Adrenal gland (tissue), 5 donors: ENCODE results near the gene NHEJ1.

ENCODE experiments used
- POLR2A ChIP-seq, 2 donors: fragments of 450-650 bp; IDR thresholded peaks; one replicate each; pipeline ENCODE4 v1.6.1; 2017; ENCODE audit warnings: antibody characterized with exemption in 2 of 2, mild to moderate bottlenecking in 2 of 2, moderate library complexity in 1 of 2
- TF ChIP-seq, protein P1 (sequence below), 6 experiments: fragments of 450-650 bp in 4 of 6; fragments of 200-600 bp in 2 of 6; sonication (generic) in 1 of 6; IDR thresholded peaks; 1 replicate in 5 of 6; 2 replicates in 1 of 6; pipeline versions ENCODE4 v1.5.1 to v1.8.0; 2016 to 2021; ENCODE audit warnings: antibody characterized with exemption in 6 of 6, mild to moderate bottlenecking in 2 of 6, moderate library complexity in 1 of 6
- donor health status: DM: no; HTN: no; CAD: no.

DNA sequence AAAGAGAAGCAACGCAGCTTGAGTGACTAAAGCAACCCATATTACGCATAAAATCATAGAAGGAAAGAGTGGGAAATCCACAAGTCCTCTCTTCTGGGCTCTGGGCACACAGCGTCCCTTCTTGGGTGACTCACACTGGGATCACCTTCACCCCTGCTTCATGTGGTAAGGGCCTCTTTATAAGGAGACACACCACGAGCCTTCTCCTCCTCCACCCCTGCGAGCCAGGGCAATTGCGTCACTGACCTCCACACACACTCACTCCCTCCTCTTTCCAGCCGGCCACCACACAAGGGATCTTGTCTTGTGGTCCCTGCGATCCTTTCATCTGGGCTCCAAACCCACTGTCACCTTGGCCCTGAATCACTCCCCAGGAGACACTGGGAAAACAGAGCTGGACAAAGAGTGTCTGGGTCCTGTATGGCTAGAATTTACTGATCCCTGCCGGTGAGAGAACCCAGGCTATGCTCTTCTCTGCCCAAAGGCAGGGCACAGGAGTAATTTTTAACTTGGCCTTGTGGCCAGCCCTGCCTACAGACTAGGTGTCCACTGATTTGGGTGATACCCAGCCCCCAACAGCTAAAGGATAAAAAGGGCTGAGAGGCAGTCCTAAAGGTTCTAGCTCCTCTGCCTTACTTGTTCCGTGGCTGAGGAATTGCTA, 35.3 kb downstream of the NHEJ1 start:
- TF ChIP-seq, protein P1, sequence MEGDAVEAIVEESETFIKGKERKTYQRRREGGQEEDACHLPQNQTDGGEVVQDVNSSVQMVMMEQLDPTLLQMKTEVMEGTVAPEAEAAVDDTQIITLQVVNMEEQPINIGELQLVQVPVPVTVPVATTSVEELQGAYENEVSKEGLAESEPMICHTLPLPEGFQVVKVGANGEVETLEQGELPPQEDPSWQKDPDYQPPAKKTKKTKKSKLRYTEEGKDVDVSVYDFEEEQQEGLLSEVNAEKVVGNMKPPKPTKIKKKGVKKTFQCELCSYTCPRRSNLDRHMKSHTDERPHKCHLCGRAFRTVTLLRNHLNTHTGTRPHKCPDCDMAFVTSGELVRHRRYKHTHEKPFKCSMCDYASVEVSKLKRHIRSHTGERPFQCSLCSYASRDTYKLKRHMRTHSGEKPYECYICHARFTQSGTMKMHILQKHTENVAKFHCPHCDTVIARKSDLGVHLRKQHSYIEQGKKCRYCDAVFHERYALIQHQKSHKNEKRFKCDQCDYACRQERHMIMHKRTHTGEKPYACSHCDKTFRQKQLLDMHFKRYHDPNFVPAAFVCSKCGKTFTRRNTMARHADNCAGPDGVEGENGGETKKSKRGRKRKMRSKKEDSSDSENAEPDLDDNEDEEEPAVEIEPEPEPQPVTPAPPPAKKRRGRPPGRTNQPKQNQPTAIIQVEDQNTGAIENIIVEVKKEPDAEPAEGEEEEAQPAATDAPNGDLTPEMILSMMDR (IDR thresholded peaks at IDR 0.05), result no peak
- peak in 1 of 2 donors; percentile 65 for TF ChIP-seq POLR2A (IDR thresholded peaks at IDR 0.05)
